EH (cell line): ENCODE results near the gene ANKH.
"Not testable (repeated sequence)": the region's sequence is repeated elsewhere in the genome, so short reads cannot be mapped to it uniquely, and the experiment has no call there.

Experiments used
- DNase-seq: peaks from one replicate; pipeline ENCODE4 v3.0.0-alpha.2; 2015; ENCODE audit warnings: low read depth

The ANKH gene

GRCh38 chr5:14871214-14872069, at the start of gene ANKH:
Gene ANKH, minus strand, starts transcription at chr5:14871778. Its CDS starts 331 bp downstream, at chr5:14871447.
- peak; percentile 83 for DNase-seq

- peak; percentile 41 for DNase-seq
Observed at GRCh38 chr5:14920121-14920520, 48.5 kb upstream of the ANKH start.

GRCh38 chr5:14919106-14919505, 47.5 kb upstream of the ANKH start:
- not testable (repeated sequence) for DNase-seq

- DNase-seq = peak; percentile 85
Observed at GRCh38 chr5:14917719-14918118, 46.1 kb upstream of the ANKH start.

GRCh38 chr5:14915291-14915952, 43.8 kb upstream of the ANKH start:
- peak; percentile 72 for DNase-seq

- peak; percentile 86 for DNase-seq
Observed at GRCh38 chr5:14914623-14915260, 43.2 kb upstream of the ANKH start.

GRCh38 chr5:14914193-14914592, 42.6 kb upstream of the ANKH start:
- DNase-seq = no peak

- peak; percentile 80 for DNase-seq
Observed at GRCh38 chr5:14913096-14913495, 41.5 kb upstream of the ANKH start.

GRCh38 chr5:14912206-14912605, 40.6 kb upstream of the ANKH start:
- no peak for DNase-seq

GRCh38 chr5:14909369-14909768, 37.8 kb upstream of the ANKH start:
- DNase-seq = no peak

GRCh38 chr5:14908172-14908571, 36.6 kb upstream of the ANKH start:
- no peak for DNase-seq

- no peak for DNase-seq
Observed at GRCh38 chr5:14906628-14907027, 35.0 kb upstream of the ANKH start.

- DNase-seq = no peak
Observed at GRCh38 chr5:14902826-14903560, 31.4 kb upstream of the ANKH start.

- DNase-seq = peak; percentile 93
Observed at GRCh38 chr5:14901462-14902051, 30.0 kb upstream of the ANKH start.

GRCh38 chr5:14900693-14901461, 29.3 kb upstream of the ANKH start:
- DNase-seq = peak; percentile 91

GRCh38 chr5:14896131-14896530, 24.6 kb upstream of the ANKH start:
- DNase-seq = no peak

- peak; percentile 28 for DNase-seq
Observed at GRCh38 chr5:14895301-14895700, 23.7 kb upstream of the ANKH start.

GRCh38 chr5:14894748-14895147, 23.2 kb upstream of the ANKH start:
- DNase-seq = no peak

GRCh38 chr5:14893381-14893780, 21.8 kb upstream of the ANKH start:
- DNase-seq = no peak

GRCh38 chr5:14890846-14891245, 19.3 kb upstream of the ANKH start:
- DNase-seq = no peak

- DNase-seq = no peak
Observed at GRCh38 chr5:14884062-14884612, 12.6 kb upstream of the ANKH start.
